Activated CD4-positive, alpha-beta T cell treated with anti-CD3 and anti-CD28 coated beads for 4 hours (primary cell): ENCODE results near the gene CCDC69.
"Not testable (repeated sequence)": the region's sequence is repeated elsewhere in the genome, so short reads cannot be mapped to it uniquely, and the experiment has no call there.

Source experiments
- DNase-seq, 2 donors: peaks; one replicate each; pipeline ENCODE4 v3.0.0-alpha.2; 2020

CCDC69 gene

GRCh38 chr5:151223447-151224264 is at the start of gene CCDC69:
Gene CCDC69, minus strand, starts transcription at chr5:151224092. Its CDS starts 122 bp downstream, at chr5:151223970.
- DNase-seq, result peak; percentile 43 to 47

GRCh38 chr5:151271336-151271735 is 47.4 kb upstream of the CCDC69 start:
- no peak for DNase-seq

- DNase-seq, result no peak
Observed at GRCh38 chr5:151270599-151270998, 46.7 kb upstream of the CCDC69 start.

GRCh38 chr5:151267491-151268260 is 43.8 kb upstream of the CCDC69 start:
- DNase-seq, result no peak

GRCh38 chr5:151264113-151264512 is 40.2 kb upstream of the CCDC69 start:
- no peak for DNase-seq

GRCh38 chr5:151262532-151262931 is 38.6 kb upstream of the CCDC69 start:
- no peak for DNase-seq

GRCh38 chr5:151259931-151260330 is 36.0 kb upstream of the CCDC69 start:
- no peak for DNase-seq

- DNase-seq, result no peak
Observed at GRCh38 chr5:151258816-151259215, 34.9 kb upstream of the CCDC69 start.

GRCh38 chr5:151258201-151258611 is 34.3 kb upstream of the CCDC69 start:
- DNase-seq, result no peak

- no peak for DNase-seq
Observed at GRCh38 chr5:151257731-151258181, 33.9 kb upstream of the CCDC69 start.

GRCh38 chr5:151255621-151256286 is 31.9 kb upstream of the CCDC69 start:
- DNase-seq, result no peak

GRCh38 chr5:151254990-151255389 is 31.1 kb upstream of the CCDC69 start:
- not testable (repeated sequence) for DNase-seq

- no peak for DNase-seq
Observed at GRCh38 chr5:151254556-151254955, 30.7 kb upstream of the CCDC69 start.

GRCh38 chr5:151253605-151253950 is 29.7 kb upstream of the CCDC69 start:
- no peak for DNase-seq

GRCh38 chr5:151252762-151253604 is 29.1 kb upstream of the CCDC69 start, which contains the start of gene GM2A:
Gene GM2A, plus strand, starts transcription at chr5:151253185. Its CDS starts 32 bp downstream, at chr5:151253217.
- peak; percentile 98 for DNase-seq

- no peak for DNase-seq
Observed at GRCh38 chr5:151251621-151252020, 27.7 kb upstream of the CCDC69 start.

GRCh38 chr5:151251001-151251551 is 27.2 kb upstream of the CCDC69 start:
- DNase-seq, result peak in 1 of 2 donors; percentile 26

- DNase-seq, result no peak
Observed at GRCh38 chr5:151250346-151251000, 26.6 kb upstream of the CCDC69 start.

- DNase-seq, result no peak
Observed at GRCh38 chr5:151249281-151249680, 25.4 kb upstream of the CCDC69 start.

- no peak for DNase-seq
Observed at GRCh38 chr5:151248651-151249050, 24.8 kb upstream of the CCDC69 start.

- no peak for DNase-seq
Observed at GRCh38 chr5:151245680-151246219, 21.9 kb upstream of the CCDC69 start.
